Heart right ventricle (tissue), 16 donors: ENCODE data around the gene SCYGR1. TPM values are rescaled to one million over a fixed set of nuclear protein-coding genes. Genes with fewer than 3 reads are reported as not detected.

Source experiments
- ATAC-seq, 8 donors: fragments of 200-7000 bp; cut with Tn5 transposase; one replicate each; pipeline ENCODE4 v1.9.1; 2020; ENCODE audit warnings: mild to moderate bottlenecking in 8 of 8, moderate library complexity in 8 of 8, moderate number of reproducible peaks in 1 of 8
- DNase-seq, 2 donors: peaks; one replicate each; pipeline ENCODE4 v3.0.0-alpha.2; 2020
- H3K27ac ChIP-seq, 10 donors: fragments of 200-600 bp; sonication (generic) in 2 of 10; one replicate each; pipeline versions ENCODE4 v1.5.0 to v1.8.0; 2020 to 2022; ENCODE audit warnings: mild to moderate bottlenecking in 3 of 10
- H3K27me3 ChIP-seq, 7 donors: fragments of 200-600 bp; one replicate each; pipeline ENCODE4 v1.8.0; 2021 to 2022; ENCODE audit warnings: mild to moderate bottlenecking in 2 of 7
- H3K36me3 ChIP-seq, 9 donors: fragments of 200-600 bp; sonication (generic) in 1 of 9; one replicate each; pipeline versions ENCODE4 v1.5.0 to v1.8.0; 2020 to 2022; ENCODE audit warnings: mild to moderate bottlenecking in 2 of 9
- H3K4me1 ChIP-seq, 9 donors: fragments of 200-600 bp; sonication (generic) in 1 of 9; one replicate each; pipeline versions ENCODE4 v1.5.0 to v1.8.0; 2020 to 2022; ENCODE audit warnings: mild to moderate bottlenecking in 4 of 9
- H3K4me3 ChIP-seq, 10 donors: fragments of 200-600 bp; sonication (generic) in 2 of 10; one replicate each; pipeline versions ENCODE4 v1.5.0 to v1.8.0; 2020 to 2022; ENCODE audit warnings: mild to moderate bottlenecking in 7 of 10, moderate library complexity in 2 of 10
- H3K9me3 ChIP-seq, 11 donors: fragments of 200-600 bp in 10 of 11; sonication (generic) in 2 of 11; one replicate each; pipeline versions ENCODE4 v1.5.0 to v1.8.0; 2013 to 2022; ENCODE audit warnings: mild to moderate bottlenecking in 2 of 11, control low read depth in 1 of 11, moderate library complexity in 1 of 11
- CTCF ChIP-seq, 9 donors: fragments of 200-600 bp; sonication (generic) in 2 of 9; IDR thresholded peaks; one replicate each; pipeline versions ENCODE4 v1.5.0 to v1.8.0; 2021 to 2022; ENCODE audit warnings: antibody characterized with exemption in 9 of 9, mild to moderate bottlenecking in 5 of 9, moderate library complexity in 1 of 9
- WGBS, 2 donors: extraction: QIAGEN DNeasy Blood & Tissue Kit; methylation state at CpG; one replicate each; pipeline ENCODE4 v1.1.7; 2013; ENCODE audit warnings: inconsistent platforms in 1 of 2; 5-methylcytosine and 5-hydroxymethylcytosine counted together
- intact Hi-C, 10 donors: fragments of 100-400 bp; cut with DNase I; formaldehyde crosslinking; loops; one replicate each; pipeline versions ENCODE4 v1.11.1 to v1.14.2; 2022
- polyA plus RNA-seq, 2 donors: library from polyadenylated mRNA; stranded (reverse); fragments of 200-250 nt; gene quantifications; one replicate each; pipeline ENCODE4 v1.2.3, GENCODE V29; 2013
- total RNA-seq, 10 donors: library from RNA; stranded (reverse); fragmentation: NEBNext Ultra II Directional in 3 of 10; extraction: Animal tissue kit (Norgen Biotek cat#: 25700) in 3 of 10; gene quantifications; one replicate each; pipeline versions ENCODE4 v1.2.1 to v1.2.4, GENCODE V29; 2021 to 2023
- donor health status: Arrhythmogenic right ventricular cardiomyopathy.
- donor health status: ischemic (EF 13 %, LVEDD 7.1; RV severe dilation, severe dysfunction).
- donor health status: healthy with polysubstance abuse.
- donor health status: DM: no; HTN: yes; CAD: no.
- donor health status: DM: no; HTN: no; CAD: no.
- donor health status: ischemic (EF 25% LVEDD 6.9; RV normal size, moderate dysfunction).
- donor health status: ischemic (EF 25% LVEDD 5.7; RV mildly dilated, moderate dysfunction).
- donor health status: healthy.
- donor health status: DM: yes; HTN: yes; CAD: no.
- donor health status: Ischemic cardiomyopathy.
- donor health status: ischemic (EF 35%, LVEDD 5.7; RV mildly dilated, moderate dysfunction).
- donor health status: nonischemic (EF 11% LVEDD 7.7; RV severe dilation, severe dysfunction).
- donor health status: DM: yes; HTN: yes; CAD: no.
- donor health status: PGD.
- donor health status: ischemic (EF 29% LVEDD 5.4; RV normal size, mild dysfunction).
- donor health status: nonischemic (EF 23%, LVEDD 6.1; RV moderate dilation, normal function).

The SCYGR1 gene
- total and polyA plus RNA-seq, 12 donors = not detected

- Histone ChIP-seq H3K27ac (no peak overlapping the region), H3K4me1 (no peaks in the 10 kb centered on the region), H3K4me3 (no peak overlapping the region), H3K9me3 (no peaks in the 10 kb centered on the region), H3K36me3 (peaks cover 0 to 95% (median 6%) of the 10 kb centered on the region in 9 donors), H3K27me3 (no peaks in the 10 kb centered on the region)
- TF ChIP-seq CTCF (IDR thresholded peaks at IDR 0.05) = no peak
- intact Hi-C loops = no loop called here
- no peak for DNase-seq
- ATAC-seq = no peak
- WGBS, 2 donors = 87 to 88% methylated on average over 7 of the region's 7 CpGs
Measured at GRCh38 chr2:227347117-227347516, 40.6 kb downstream of the SCYGR1 start.

DNA sequence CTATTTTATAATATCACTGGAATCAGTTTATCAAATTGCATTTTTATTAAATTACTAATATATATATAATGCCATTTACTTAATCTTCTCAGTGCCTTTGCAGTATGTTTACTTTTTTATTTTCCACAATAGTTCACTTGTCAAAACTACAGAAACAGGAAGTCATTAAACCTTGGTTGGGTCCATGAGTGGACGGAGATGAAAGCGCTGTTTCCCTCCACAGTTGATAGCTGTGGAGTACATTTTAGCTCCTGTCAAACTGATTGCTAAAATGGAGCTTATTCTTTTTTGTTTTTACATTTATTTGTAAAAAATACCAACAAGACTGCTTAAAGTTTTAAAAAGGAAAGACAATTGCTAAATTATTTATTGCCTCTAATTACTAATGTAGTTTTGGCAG lies 43.5 kb downstream of the SCYGR1 start:
- no peak for TF ChIP-seq CTCF (IDR thresholded peaks at IDR 0.05)
- H3K36me3 ChIP-seq = peaks cover 0 to 98% (median 6%) of the 10 kb centered on the region in 9 donors
- no peaks in the 10 kb centered on the region for H3K9me3 ChIP-seq
- DNase-seq (no peak), ATAC-seq (no peak)
- WGBS, 2 donors = 75 to 85% methylated on average over 2 of the region's 2 CpGs
- H3K4me3 ChIP-seq = no peak overlapping the region
- no peaks in the 10 kb centered on the region for H3K27me3 ChIP-seq
- H3K27ac ChIP-seq = no peak overlapping the region
- H3K4me1 ChIP-seq = no peaks in the 10 kb centered on the region
- intact Hi-C loops = no loop called here

- ATAC-seq (no peak), DNase-seq (no peak)
- H3K27ac ChIP-seq = no peak overlapping the region
- no peak for TF ChIP-seq CTCF (IDR thresholded peaks at IDR 0.05)
- H3K9me3 ChIP-seq = no peaks in the 10 kb centered on the region
- intact Hi-C loops = no loop called here
- no peaks in the 10 kb centered on the region for H3K27me3 ChIP-seq
- no peak overlapping the region for H3K4me3 ChIP-seq
- H3K4me1 ChIP-seq = no peaks in the 10 kb centered on the region
- 87 to 88% methylated on average over 2 of the region's 2 CpGs for WGBS, 2 donors
- H3K36me3 ChIP-seq = peaks cover 0 to 88% (median 6%) of the 10 kb centered on the region in 9 donors
Measured at GRCh38 chr2:227341553-227341952, 46.2 kb downstream of the SCYGR1 start.

- Histone ChIP-seq H3K4me1 (peaks cover 0 to 6% (median 0%) of the 10 kb centered on the region in 9 donors), H3K4me3 (no peak overlapping the region), H3K27ac (no peak overlapping the region), H3K36me3 (peaks cover 0 to 88% (median 6%) of the 10 kb centered on the region in 9 donors), H3K9me3 (no peaks in the 10 kb centered on the region), H3K27me3 (no peaks in the 10 kb centered on the region)
- DNase-seq = no peak
- intact Hi-C loops = no loop called here
- WGBS, 2 donors = 66 to 70% methylated on average over 6 of the region's 6 CpGs
- no peak for TF ChIP-seq CTCF (IDR thresholded peaks at IDR 0.05)
- ATAC-seq = no peak
Measured at GRCh38 chr2:227340106-227340505, 47.6 kb downstream of the SCYGR1 start.
